Cortex of kidney (tissue), 1 donor: ENCODE measurements around the gene SLC6A13.
"Not testable (repeated sequence)": the region's sequence is repeated elsewhere in the genome, so short reads cannot be mapped to it uniquely, and the experiment has no call there.

Source experiments
- DNase-seq: peaks from one replicate; lab custom pipeline; 2025; lab: John Stamatoyannopoulos, UW

The SLC6A13 gene

DNA sequence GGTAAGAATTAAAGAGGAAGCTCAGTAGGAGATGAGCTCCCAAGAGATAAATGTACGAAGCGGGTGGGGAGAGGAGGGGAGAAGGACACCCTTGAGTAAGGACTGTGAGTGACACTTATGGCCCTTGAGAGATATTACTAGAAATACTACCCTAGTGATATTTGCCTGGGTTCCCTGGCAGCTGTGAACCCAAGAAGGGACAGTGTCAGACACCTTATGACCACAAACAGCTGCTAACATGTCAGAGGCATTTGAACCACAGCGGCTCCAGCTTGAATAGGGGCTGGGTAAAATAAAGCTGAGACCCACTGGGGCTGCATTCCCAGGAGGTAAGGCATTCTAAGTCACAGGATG is 29.0 kb downstream of the SLC6A13 start:
- DNase-seq: no peak

DNA sequence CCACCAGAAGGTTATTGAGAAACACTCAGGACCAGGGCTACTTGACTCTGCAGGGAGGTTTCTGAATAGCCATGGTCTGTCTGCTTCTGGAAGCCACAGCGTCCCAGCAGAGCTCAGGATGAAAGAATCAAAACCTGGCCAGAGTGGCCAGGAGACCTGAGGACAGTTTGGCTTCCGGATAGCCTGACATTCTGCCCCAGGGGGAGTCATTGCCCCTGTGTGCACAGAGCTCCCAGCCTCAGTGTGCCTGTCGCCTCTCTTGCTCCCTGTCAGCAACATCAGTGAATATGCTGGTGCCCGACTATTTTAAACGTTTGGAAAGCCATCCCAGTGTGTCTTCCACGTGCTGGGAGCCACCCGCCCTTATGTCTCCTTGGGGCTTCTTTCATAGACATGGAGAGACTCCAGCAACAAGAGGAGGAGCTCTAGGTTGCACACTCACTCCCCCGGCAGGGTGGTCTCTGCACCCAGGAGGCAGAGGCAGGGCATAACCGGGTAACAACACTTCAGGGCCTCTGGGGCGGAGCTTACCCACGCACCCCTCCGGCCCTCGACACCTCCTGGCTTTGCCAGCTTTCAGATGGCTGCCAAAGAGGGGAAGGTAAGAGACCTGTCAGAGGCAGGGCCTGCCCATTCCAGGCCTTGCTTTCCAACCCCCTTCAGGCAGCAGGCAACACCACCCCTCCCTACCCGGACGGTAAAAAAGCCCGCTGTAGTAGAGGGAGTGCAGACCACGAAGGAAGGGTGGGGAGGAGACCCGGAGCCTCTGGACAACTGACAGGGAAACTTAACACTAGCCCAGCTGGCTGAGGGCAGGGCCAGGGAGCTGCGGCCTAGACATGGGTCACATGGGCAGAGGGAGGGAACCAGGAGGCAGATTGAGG is 29.7 kb downstream of the SLC6A13 start:
- no peak for DNase-seq

- no peak for DNase-seq
These were observed 31.5 kb downstream of the SLC6A13 start for GRCh38 chr12:230925-231671.

- DNase-seq: no peak
These were observed 33.0 kb downstream of the SLC6A13 start for GRCh38 chr12:229441-230191.

GRCh38 chr12:228846-229200 is 33.8 kb downstream of the SLC6A13 start:
- DNase-seq: no peak

GRCh38 chr12:227923-228845 is 34.5 kb downstream of the SLC6A13 start:
- no peak for DNase-seq

DNA sequence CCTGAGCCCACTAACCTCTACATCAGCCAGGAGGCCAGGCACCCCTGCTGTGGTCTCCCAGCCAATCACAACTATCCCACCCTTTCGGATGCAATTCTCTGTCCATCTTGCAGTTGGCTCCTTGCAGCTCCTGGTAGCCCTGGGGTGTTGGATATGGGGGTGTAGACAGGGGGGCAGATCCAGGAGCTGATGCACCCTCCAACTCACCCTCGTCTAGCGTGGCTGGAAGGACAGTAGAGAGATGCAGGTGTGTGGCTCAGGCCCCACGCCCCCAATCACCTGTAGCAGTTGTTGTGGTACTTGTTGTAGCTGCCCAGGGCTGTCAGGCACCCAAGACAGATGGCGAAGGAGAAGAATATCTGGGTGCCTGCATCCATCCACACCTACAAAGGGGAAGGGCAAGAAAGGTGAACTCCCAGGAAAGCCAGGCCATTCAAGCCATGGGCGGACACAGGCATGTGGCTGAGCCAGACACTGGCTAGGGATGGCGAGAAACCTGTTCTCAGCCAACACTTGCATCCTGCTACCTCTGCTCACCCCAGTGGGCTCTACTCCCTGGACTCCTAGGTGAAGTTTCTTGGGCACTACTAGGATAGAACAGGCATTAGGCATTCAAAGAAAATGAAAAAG is 35.2 kb downstream of the SLC6A13 start:
- DNase-seq: no peak

- no peak for DNase-seq
These were observed 36.2 kb downstream of the SLC6A13 start for GRCh38 chr12:226401-226800.

- DNase-seq: no peak
These were observed 37.6 kb downstream of the SLC6A13 start for GRCh38 chr12:225012-225411.

GRCh38 chr12:224330-224729 is 38.3 kb downstream of the SLC6A13 start:
- DNase-seq: no peak

DNA sequence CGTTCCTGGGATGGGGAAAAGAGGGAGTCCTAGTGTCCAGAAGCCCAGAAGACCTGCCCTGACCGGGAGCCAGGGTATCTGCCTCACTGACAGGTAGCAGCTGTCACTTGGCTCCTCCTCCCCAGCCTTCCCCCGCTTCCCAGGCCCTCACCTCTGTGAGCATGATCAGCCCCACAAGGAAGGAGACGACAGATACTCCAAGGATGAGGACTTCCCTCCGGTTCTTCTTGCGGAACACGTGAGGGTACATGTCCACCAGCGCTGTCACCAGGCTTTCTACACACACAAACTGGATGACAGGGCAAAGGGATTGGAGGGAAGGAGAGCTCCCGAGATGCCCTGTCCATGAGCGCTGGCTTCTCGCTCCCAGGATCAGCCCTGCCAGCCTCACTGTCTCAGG is 38.8 kb downstream of the SLC6A13 start:
- no peak for DNase-seq

DNA sequence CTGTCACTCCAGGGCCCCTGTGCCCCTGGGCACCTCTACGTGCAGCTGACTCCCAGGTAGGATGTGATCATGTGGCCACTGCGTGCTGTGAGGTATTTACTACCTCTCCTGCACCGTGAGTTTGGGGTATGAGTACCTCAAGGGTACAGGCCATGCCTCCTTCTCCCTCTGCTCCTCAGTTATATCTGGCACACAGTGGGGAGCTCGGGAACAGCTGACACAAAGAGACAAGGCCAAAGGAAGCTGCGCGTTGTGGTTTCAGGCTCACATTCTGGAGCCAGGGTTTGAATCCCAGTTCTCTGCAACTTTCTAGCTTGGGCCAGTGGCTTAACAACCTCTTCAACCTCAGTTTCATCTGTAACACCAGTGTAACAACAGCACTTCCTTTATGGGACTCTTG is 40.9 kb downstream of the SLC6A13 start:
- no peak for DNase-seq

- no peak for DNase-seq
These were observed 41.6 kb downstream of the SLC6A13 start for GRCh38 chr12:220946-221550.

DNA sequence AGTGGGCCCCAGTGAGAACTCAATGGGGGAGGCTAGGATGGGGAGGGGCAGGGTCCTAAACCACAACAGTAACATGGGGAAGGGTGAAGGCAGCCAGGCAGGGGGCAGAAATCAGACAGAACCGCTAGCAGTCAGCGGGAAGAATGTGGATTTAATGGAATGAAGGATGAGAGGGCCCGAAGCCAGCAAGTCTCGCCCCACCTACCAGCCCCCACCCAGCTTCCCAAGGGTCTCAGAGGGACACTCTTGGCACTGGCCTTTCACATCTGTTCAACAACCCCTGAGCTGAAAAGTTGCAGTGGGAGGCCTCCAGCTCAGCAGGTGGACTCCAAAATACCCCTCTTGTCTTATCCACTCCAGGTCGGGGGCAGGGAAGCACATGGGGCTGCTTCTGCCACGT is 42.1 kb downstream of the SLC6A13 start:
- no peak for DNase-seq

DNA sequence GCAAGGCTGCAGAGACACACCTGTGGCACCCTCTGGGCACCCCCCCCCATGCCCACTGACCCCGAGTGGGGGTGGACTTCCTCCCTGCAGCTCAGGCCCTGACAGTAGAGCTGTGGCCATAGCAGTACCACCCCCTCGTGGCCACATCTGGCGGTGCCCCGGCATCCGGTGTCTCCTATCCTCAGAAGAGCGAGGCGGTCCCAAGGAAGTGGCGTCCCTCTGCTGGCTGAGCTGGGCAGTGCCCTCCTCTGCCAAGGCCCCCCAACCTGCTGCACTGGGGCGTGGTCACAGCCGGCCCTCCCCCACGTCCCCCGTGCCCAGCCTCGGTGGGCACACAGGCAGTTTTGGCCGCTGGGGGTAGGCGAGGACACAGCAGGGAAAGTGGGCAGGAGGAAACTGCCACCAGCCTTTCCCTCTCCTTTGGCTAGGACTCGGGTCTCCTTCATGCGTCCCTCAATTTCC is 42.7 kb downstream of the SLC6A13 start:
- DNase-seq: no peak

- DNase-seq: no peak
These were observed 43.7 kb downstream of the SLC6A13 start for GRCh38 chr12:218728-219590.

DNA sequence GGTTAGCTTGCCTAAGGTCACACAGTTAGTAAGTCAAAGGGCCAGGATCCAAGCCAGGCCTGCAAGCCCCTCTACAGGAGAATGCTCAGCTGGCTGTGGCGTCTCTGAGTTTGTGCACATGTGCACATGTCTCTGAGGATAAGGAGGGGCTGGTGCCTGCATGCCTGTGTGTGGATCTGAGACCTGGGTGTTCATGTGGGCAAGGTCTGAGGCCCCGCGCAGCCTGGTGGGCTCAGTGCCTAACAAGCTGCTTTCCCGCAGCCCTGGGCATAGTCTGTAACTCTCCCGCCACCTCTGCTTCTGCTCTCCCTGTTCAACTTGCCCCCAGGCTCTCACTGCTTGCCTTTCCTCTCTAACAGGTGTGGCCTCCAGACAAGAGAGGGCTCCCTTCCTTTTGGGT is 44.4 kb downstream of the SLC6A13 start:
- no peak for DNase-seq

DNA sequence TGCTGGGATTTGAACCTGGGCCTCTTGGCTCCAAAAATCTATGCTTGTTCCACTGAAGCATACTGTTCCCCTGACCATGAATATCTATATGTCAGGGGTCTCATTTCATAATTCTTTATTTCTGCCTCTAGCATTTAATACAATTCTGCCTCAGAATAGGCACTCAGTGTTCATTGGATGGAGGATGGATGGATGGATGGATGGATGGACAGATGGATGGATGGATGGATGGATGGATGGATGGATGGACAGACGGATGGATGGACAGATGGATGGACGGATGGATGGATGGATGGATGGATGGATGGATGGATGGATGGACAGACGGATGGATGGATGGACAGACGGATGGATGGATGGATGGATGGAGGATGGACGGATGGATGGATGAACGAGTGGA is 45.6 kb downstream of the SLC6A13 start:
- not testable (repeated sequence) for DNase-seq

DNA sequence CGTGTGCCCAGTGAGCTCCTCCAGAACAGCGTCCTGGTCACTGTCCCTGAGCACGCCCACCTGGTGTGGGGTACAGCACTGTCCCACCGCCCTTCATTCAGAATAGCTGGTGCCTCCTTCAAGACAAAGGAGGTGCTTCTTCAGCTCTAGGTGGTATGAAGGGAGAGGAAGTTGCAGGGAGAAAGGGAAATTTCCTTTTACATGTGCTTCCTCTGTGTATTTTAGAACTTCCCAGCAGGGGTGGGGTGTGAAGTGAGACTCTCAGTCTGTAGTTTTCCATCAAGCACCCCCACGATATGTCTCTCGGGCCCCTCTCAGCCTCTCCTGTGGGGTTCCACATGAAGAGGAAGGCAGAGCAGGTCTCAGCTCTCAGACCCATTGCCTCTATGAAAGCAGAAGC is 47.5 kb downstream of the SLC6A13 start:
- no peak for DNase-seq
